Measurements from ENCODE around the gene TMEM273. TPM values are rescaled to one million over a fixed set of nuclear protein-coding genes. Genes with fewer than 3 reads are reported as not detected.

TMEM273 gene
- total RNA-seq, 2 donors from 2014 or later: 1.1 to 13.0 TPM

DNA sequence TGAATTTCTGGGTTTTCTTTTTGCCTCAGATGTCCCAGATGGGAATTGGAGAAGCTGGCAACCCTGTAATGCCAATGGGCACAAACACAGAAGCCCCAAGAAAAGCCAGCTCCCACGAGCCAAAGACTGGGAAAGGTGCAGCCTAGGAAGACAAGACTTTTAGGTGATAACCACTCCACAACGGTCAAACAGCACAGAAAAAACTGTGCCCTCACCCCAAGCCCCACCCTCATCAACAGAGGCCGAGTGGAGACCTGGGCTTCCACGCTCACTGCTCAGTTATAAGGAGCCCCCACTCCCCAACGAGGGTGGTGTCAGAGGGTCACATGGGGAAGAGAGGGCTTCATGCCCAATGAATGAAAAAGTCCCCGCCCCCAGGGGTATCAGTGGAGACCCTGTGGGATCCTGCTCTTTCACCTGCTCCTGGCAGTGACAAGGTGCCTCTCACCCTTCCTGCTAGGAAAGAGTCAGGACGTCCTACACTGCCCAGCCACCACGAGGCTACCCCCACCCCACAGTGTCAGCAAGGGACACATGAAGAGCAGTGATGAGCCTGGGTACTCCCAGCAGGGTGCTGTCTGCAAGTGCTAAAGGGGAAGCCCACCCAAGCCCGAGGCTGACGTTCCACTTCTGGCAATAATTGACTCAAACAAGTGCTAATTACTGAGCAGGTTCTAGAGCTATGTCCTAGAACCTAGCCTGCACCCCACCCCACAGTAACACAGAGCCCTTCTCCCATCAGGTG, 8.3 kb downstream of the TMEM273 start:
- TF ChIP-seq POLR2A (IDR thresholded peaks at IDR 0.05): no peak
- no peak for TF ChIP-seq CTCF (IDR thresholded peaks at IDR 0.05)
- no peak for TF ChIP-seq POLR2AphosphoS5 (IDR thresholded peaks at IDR 0.05)
- Histone ChIP-seq H3K36me3 (no peaks in the 10 kb centered on the region), H3K27me3 (replicated peaks; ENCODE audit: insufficient read depth) (no peaks in the 10 kb centered on the region), H3K27ac (no peak overlapping the region), H3K4me3 (no peak overlapping the region), H3K4me1 (replicated peaks) (no peaks in the 10 kb centered on the region), H3K9me3 (no peaks in the 10 kb centered on the region)
- 66% methylated on average over 10 of the region's 10 CpGs for WGBS
- intact Hi-C loops (cut with DNase I): no loop called here
- no peak for DNase-seq (ENCODE audit: low spot score)

- Histone ChIP-seq H3K9me3 (no peaks in the 10 kb centered on the region), H3K36me3 (no peaks in the 10 kb centered on the region), H3K4me1 (replicated peaks) (no peaks in the 10 kb centered on the region), H3K27ac (no peak overlapping the region), H3K4me3 (no peak overlapping the region), H3K27me3 (replicated peaks; ENCODE audit: insufficient read depth) (no peaks in the 10 kb centered on the region)
- intact Hi-C loops (cut with DNase I): no loop called here
- DNase-seq (ENCODE audit: low spot score): no peak
- TF ChIP-seq POLR2A (IDR thresholded peaks at IDR 0.05) (no peak), POLR2AphosphoS5 (IDR thresholded peaks at IDR 0.05) (no peak), CTCF (IDR thresholded peaks at IDR 0.05) (no peak)
- 86% methylated on average over 6 of the region's 6 CpGs for WGBS
These were observed 9.4 kb downstream of the TMEM273 start for GRCh38 chr10:49178489-49179471.

- H3K27me3 ChIP-seq (replicated peaks; ENCODE audit: insufficient read depth): no peaks in the 10 kb centered on the region
- no peak overlapping the region for H3K4me3 ChIP-seq
- WGBS: 69% methylated on average over 9 of the region's 9 CpGs
- H3K4me1 ChIP-seq (replicated peaks): no peaks in the 10 kb centered on the region
- intact Hi-C loops (cut with DNase I): no loop called here
- H3K36me3 ChIP-seq: no peaks in the 10 kb centered on the region
- H3K9me3 ChIP-seq: no peaks in the 10 kb centered on the region
- no peak overlapping the region for H3K27ac ChIP-seq
- DNase-seq (ENCODE audit: low spot score): no peak
- TF ChIP-seq CTCF (IDR thresholded peaks at IDR 0.05) (no peak), POLR2AphosphoS5 (IDR thresholded peaks at IDR 0.05) (no peak), POLR2A (IDR thresholded peaks at IDR 0.05) (no peak)
These were observed 10.5 kb downstream of the TMEM273 start for GRCh38 chr10:49177391-49178355.

DNA sequence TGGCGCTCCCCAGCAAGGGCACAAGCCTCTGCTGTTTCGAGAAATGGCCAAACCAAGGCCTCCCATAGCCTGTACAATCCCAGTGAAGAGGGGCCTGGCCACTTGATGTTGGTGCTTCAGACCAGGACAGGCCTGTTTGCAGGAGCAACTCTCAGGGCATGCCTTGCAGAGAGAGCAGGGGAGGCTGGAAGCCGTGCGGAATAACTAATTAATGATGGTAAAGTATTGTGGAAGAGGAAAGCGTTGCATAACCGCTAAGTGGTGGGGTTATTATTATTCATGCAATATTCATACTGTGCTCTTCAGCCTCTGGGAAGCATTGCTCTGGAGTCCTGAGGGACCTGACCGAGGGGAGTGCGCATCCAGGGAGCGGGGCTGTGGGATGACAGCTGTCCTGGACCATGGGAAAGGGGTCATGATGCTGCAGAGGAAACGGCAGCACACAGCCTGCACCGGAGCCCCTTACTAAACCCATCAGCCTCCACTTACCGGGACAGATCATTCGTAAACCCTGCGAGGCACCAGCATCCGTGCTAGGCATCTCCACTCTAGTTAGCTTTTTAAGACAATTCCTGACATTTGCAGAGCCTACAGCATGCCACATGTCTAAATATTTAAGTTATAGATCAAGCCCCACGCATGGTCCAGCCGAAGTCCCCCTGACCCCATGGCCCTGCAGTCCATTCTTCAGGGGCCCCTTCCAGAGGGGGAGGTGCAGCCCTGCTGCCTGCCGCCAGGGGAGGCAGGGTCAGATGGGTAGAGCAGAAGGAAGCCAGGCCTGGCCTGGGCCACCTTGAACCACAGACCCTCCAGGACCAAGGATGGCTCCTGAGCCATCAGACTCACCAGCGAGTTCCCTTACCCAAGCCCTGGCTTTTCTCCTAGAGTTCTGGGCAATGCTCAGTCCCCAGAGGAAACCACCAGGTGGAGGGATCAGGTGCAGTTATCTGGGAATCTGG, 11.6 kb downstream of the TMEM273 start:
- TF ChIP-seq CTCF (IDR thresholded peaks at IDR 0.05) (no peak), POLR2A (IDR thresholded peaks at IDR 0.05) (no peak), POLR2AphosphoS5 (IDR thresholded peaks at IDR 0.05) (no peak)
- WGBS: 92% methylated on average over 19 of the region's 19 CpGs
- H3K9me3 ChIP-seq: no peaks in the 10 kb centered on the region
- H3K27ac ChIP-seq: no peak overlapping the region
- no peaks in the 10 kb centered on the region for H3K27me3 ChIP-seq (replicated peaks; ENCODE audit: insufficient read depth)
- H3K4me1 ChIP-seq (replicated peaks): no peaks in the 10 kb centered on the region
- intact Hi-C loops (cut with DNase I): no loop called here
- H3K36me3 ChIP-seq: no peaks in the 10 kb centered on the region
- no peak overlapping the region for H3K4me3 ChIP-seq
- no peak for DNase-seq (ENCODE audit: low spot score)
